RWPE1 (cell line): ENCODE data around the gene CGNL1.

Source experiments
- CTCF ChIA-PET: fragments of 350-600 bp; sonication (Branson Sonifier 250); formaldehyde crosslinking; extraction: SDS; loops from one replicate; lab custom pipeline; 2021; lab: Yijun Ruan, JAX
- POLR2A ChIA-PET: fragments of 400-600 bp; formaldehyde crosslinking; extraction: SDS; loops from one replicate; lab custom pipeline; 2020; ENCODE audit warnings: antibody characterized with exemption; ENCODE audit not compliant: low non-redundant PET; lab: Yijun Ruan, JAX
- DNase-seq: peaks from one replicate; pipeline ENCODE4 v3.0.0; 2012; ENCODE audit warnings: low spot score
- H3K27ac ChIP-seq: fragments of 450-650 bp; 2 replicates; pipeline ENCODE4 v1.5.1; 2017
- CTCF ChIP-seq: fragments of 450-650 bp; conservative IDR thresholded peaks from 2 replicates; pipeline ENCODE4 v1.5.1; 2017; ENCODE audit warnings: low read depth, mild to moderate bottlenecking

Gene CGNL1

GRCh38 chr15:57596978-57597377 is 220.7 kb downstream of the CGNL1 start:
- no peak for TF ChIP-seq CTCF
- peak; percentile 60 for DNase-seq
- peak overlapping the region; percentile 63 for H3K27ac ChIP-seq
- ChIA-PET POLR2A (no interaction called here), CTCF (interaction anchor here (0.9 kb wide), 2 partner anchors 55 to 264 kb away, joined by 3 read pairs; no protein-coding TSS in a partner anchor)

- CTCF ChIA-PET, result interaction anchor here (0.9 kb wide), 2 partner anchors 56 to 263 kb away, joined by 3 read pairs; no protein-coding TSS in a partner anchor
- no peak for DNase-seq
- POLR2A ChIA-PET, result no interaction called here
- no peak for TF ChIP-seq CTCF
- peak overlapping the region; percentile 63 for H3K27ac ChIP-seq
Observed at GRCh38 chr15:57597431-57597830, 221.1 kb downstream of the CGNL1 start.

GRCh38 chr15:57598346-57598745 is 222.0 kb downstream of the CGNL1 start:
- TF ChIP-seq CTCF, result no peak
- H3K27ac ChIP-seq, result no peak overlapping the region
- DNase-seq, result no peak
- ChIA-PET POLR2A (no interaction called here), CTCF (no interaction called here)

GRCh38 chr15:57599296-57599810 is 223.0 kb downstream of the CGNL1 start:
- POLR2A ChIA-PET, result interaction anchor here (0.7 kb wide), 1 partner anchor 9 kb away, joined by 4 read pairs; no protein-coding TSS in a partner anchor
- CTCF ChIA-PET, result interaction anchor here (0.6 to 0.7 kb wide), 4 partner anchors 258 to 1947 kb away, joined by 3 to 7 read pairs (median 3); no protein-coding TSS in a partner anchor

GRCh38 chr15:57600197-57600596 is 223.9 kb downstream of the CGNL1 start:
- TF ChIP-seq CTCF, result no peak
- ChIA-PET POLR2A (no interaction called here), CTCF (interaction anchor here (0.6 kb wide), 2 partner anchors 971 to 1494 kb away, joined by 3 read pairs; no protein-coding TSS in a partner anchor)
- H3K27ac ChIP-seq, result no peak overlapping the region
- no peak for DNase-seq

More at GRCh38 chr15:57599296-57599810, 223.0 kb downstream of the CGNL1 start:
- no peak for TF ChIP-seq CTCF
- no peak for DNase-seq
- H3K27ac ChIP-seq, result no peak overlapping the region
